ENCODE measurements around the gene SYNRG.

GRCh38 chr17:37492167-37492566, 117.1 kb downstream of the SYNRG start:
- TF ChIP-seq GATA2 (IDR thresholded peaks at IDR 0.05; ENCODE audit: low read depth, low read length) (no peak), GATA3 (IDR thresholded peaks at IDR 0.05; ENCODE audit: low read depth, low read length) (no peak)

Measured in SH-SY5Y (cell line).